Panc1 (cell line): ENCODE data around the gene CHRNB1. TPM values are rescaled to one million over a fixed set of nuclear protein-coding genes. Genes with fewer than 3 reads are reported as not detected.

Experiments used
- ATAC-seq: fragments of 200-7000 bp; cut with Tn5 transposase; 2 replicates; pipeline ENCODE4 v1.9.1; 2020; ENCODE audit warnings: mild to moderate bottlenecking, moderate library complexity
- BruUV-seq: library from RNA; stranded (reverse); fragments of 400-500 nt; replicated peaks from 2 replicates; lab custom pipeline; 2021; lab: Mats Ljungman, UMichigan
- CTCF ChIA-PET: fragments of 300-600 bp; sonication (Branson Sonifier 250); formaldehyde crosslinking; loops from one replicate; lab custom pipeline; 2022; ENCODE audit warnings: antibody characterized with exemption; lab: Charles Lee
- POLR2A ChIA-PET: fragments of 300-600 bp; sonication (Branson Sonifier 250); formaldehyde crosslinking; loops from one replicate; lab custom pipeline; 2022; ENCODE audit warnings: antibody characterized with exemption; lab: Charles Lee
- DNase-seq: peaks from one replicate; pipeline ENCODE4 v3.0.0-alpha.2; 2010; ENCODE audit warnings: low read depth, low spot score
- H3K27ac ChIP-seq: 2 replicates; pipeline ENCODE4 v1.5.1; 2011; ENCODE audit warnings: mild to moderate bottlenecking, low read length, inconsistent platforms
- H3K27me3 ChIP-seq: fragments of 200-500 bp; sonication (Bioruptor generic); 2 replicates; pipeline ENCODE4 v1.6.0; 2014; ENCODE audit warnings: low read length, inconsistent platforms; ENCODE audit not compliant: control insufficient read depth, insufficient read depth
- H3K36me3 ChIP-seq: fragments of 200-500 bp; sonication (Bioruptor generic); 2 replicates; pipeline ENCODE4 v1.5.1; 2014; ENCODE audit warnings: inconsistent platforms, mild to moderate bottlenecking, low read length, moderate library complexity; ENCODE audit not compliant: control insufficient read depth, insufficient read depth
- H3K4me1 ChIP-seq: 2 replicates; pipeline ENCODE4 v1.5.1; 2011; ENCODE audit warnings: inconsistent platforms, mild to moderate bottlenecking, low read length, moderate library complexity; ENCODE audit not compliant: control insufficient read depth, insufficient read depth
- H3K4me3 ChIP-seq, 2 experiments: 2 replicates each; pipeline ENCODE4 v1.5.1; 2011 to 2012; ENCODE audit warnings: low read depth in 2 of 2, low read length in 2 of 2, mild to moderate bottlenecking in 2 of 2, inconsistent platforms in 1 of 2, moderate library complexity in 1 of 2
- H3K9me3 ChIP-seq: fragments of 200-500 bp; sonication (Bioruptor generic); 2 replicates; pipeline ENCODE4 v1.5.1; 2014; ENCODE audit warnings: low read depth, mild to moderate bottlenecking, inconsistent platforms, low read length, moderate library complexity; ENCODE audit not compliant: control insufficient read depth, insufficient read depth
- POLR2AphosphoS5 ChIP-seq: IDR thresholded peaks from 2 replicates; pipeline ENCODE4 v1.6.1; 2012; ENCODE audit warnings: mild to moderate bottlenecking, low read depth, low read length, moderate library complexity
- SIN3A ChIP-seq: IDR thresholded peaks from 2 replicates; pipeline ENCODE4 v1.6.1; 2012; ENCODE audit warnings: low read depth, mild to moderate bottlenecking, low read length, moderate library complexity, borderline replicate concordance; ENCODE audit not compliant: insufficient read depth
- TCF7L2 ChIP-seq: IDR thresholded peaks from 2 replicates; pipeline ENCODE4 v1.6.1; 2011; ENCODE audit warnings: mild to moderate bottlenecking, low read depth, low read length, inconsistent platforms
- in situ Hi-C: cut with HindIII; loops from 2 replicates; pipeline ENCODE4 v1.10.0; 2016; ENCODE audit warnings: low sequenced_read_pairs, low pct_unique_long_range_greater_than_20kb
- intact Hi-C: fragments of 100-400 bp; cut with micrococcal nuclease; formaldehyde crosslinking; loops from one replicate; pipeline ENCODE4 v1.10.0; 2022; ENCODE audit not compliant: unreplicated experiment
- total RNA-seq: library from RNA; stranded (reverse); gene quantifications from one replicate; pipeline ENCODE4 v1.2.1, GENCODE V29; 2021; ENCODE audit not compliant: unreplicated experiment
- TF ChIP-seq, protein P1 (sequence below), 2 experiments: IDR thresholded peaks; 2 replicates each; pipeline ENCODE4 v1.6.1; 2011 to 2012; ENCODE audit warnings: low read depth in 2 of 2, control low read depth in 1 of 2, low read length in 1 of 2, mild to moderate bottlenecking in 1 of 2, moderate library complexity in 1 of 2; ENCODE audit not compliant: insufficient read depth in 1 of 2
- TF ChIP-seq, protein P2 (sequence below): fragments of 450-650 bp; IDR thresholded peaks from 2 replicates; pipeline ENCODE4 v1.5.1; 2017; ENCODE audit warnings: mild to moderate bottlenecking

CHRNB1 gene
- total RNA-seq, 1 experiment from 2014 or later, result 14.3 TPM

DNA sequence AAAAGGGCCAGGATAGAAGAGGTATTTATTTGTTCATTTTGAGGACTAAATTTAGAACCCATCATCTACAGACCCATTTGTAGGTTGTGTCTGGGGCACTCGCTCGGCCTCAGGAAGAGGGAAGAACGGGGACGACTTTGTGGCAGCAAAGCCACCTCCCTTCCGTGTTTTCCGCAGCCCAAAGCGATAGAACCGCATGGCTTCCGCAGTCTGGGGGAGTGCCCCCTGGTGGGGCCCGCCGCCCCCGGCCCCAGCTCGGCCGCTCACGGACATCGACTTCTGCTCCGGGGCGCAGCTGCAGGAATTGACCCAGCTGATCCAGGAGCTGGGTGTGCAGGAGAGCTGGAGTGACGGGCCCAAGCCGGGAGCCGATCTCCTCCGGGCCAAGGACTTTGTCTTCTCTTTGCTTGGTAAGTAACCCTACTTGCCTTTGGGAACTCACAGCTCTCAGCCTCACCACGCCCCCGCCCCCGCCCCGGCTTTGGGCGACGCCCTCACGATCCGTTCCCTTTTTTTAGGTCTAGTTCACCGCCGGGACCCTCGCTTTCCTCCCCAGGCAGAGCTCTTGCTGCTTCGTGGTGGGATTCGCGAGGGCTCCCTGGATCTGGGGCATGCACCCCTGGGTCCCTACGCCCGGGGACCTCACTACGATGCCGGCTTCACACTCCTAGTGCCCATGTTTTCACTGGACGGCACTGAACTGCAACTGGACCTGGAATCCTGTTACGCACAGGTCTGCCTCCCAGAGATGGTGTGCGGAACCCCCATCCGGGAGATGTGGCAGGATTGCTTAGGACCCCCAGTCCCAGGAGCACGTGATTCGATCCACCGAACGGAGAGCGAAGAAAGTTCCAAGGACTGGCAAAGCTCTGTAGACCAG is 8.9 kb upstream of the CHRNB1 start:
- ChIA-PET CTCF (interaction anchor here (1.3 to 1.9 kb wide), 2 partner anchors 19 to 80 kb away, joined by 5 to 11 read pairs; partner anchors contain the start of gene TMEM95), POLR2A (interaction anchor here (0.5 to 1.1 kb wide), 8 partner anchors 18 to 86 kb away, joined by 3 to 9 read pairs (median 4); partner anchors contain the start of gene TMEM256)
- H3K9me3 ChIP-seq, result no peaks in the 10 kb centered on the region
- peak overlapping the region; percentile 64 to 80 for H3K4me3 ChIP-seq
- H3K27ac ChIP-seq, result peak overlapping the region; percentile 77
- peaks cover 9% of the 10 kb centered on the region for H3K4me1 ChIP-seq
- H3K27me3 ChIP-seq, result no peaks in the 10 kb centered on the region
- BruUV-seq, result TSS peak; percentile 96
- DNase-seq (no peak), ATAC-seq (peak; percentile 28)
- TF ChIP-seq, protein P1, sequence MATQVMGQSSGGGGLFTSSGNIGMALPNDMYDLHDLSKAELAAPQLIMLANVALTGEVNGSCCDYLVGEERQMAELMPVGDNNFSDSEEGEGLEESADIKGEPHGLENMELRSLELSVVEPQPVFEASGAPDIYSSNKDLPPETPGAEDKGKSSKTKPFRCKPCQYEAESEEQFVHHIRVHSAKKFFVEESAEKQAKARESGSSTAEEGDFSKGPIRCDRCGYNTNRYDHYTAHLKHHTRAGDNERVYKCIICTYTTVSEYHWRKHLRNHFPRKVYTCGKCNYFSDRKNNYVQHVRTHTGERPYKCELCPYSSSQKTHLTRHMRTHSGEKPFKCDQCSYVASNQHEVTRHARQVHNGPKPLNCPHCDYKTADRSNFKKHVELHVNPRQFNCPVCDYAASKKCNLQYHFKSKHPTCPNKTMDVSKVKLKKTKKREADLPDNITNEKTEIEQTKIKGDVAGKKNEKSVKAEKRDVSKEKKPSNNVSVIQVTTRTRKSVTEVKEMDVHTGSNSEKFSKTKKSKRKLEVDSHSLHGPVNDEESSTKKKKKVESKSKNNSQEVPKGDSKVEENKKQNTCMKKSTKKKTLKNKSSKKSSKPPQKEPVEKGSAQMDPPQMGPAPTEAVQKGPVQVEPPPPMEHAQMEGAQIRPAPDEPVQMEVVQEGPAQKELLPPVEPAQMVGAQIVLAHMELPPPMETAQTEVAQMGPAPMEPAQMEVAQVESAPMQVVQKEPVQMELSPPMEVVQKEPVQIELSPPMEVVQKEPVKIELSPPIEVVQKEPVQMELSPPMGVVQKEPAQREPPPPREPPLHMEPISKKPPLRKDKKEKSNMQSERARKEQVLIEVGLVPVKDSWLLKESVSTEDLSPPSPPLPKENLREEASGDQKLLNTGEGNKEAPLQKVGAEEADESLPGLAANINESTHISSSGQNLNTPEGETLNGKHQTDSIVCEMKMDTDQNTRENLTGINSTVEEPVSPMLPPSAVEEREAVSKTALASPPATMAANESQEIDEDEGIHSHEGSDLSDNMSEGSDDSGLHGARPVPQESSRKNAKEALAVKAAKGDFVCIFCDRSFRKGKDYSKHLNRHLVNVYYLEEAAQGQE (IDR thresholded peaks at IDR 0.05; ENCODE audit: insufficient read depth in 1 of 2, low read depth in 2 of 2, low read length in 1 of 2), result no peak
- TF ChIP-seq TCF7L2 (no peak), POLR2AphosphoS5 (no peak), SIN3A (peak; percentile 54; the same call in 1 of the 2 replicates)
- TF ChIP-seq, protein P2, sequence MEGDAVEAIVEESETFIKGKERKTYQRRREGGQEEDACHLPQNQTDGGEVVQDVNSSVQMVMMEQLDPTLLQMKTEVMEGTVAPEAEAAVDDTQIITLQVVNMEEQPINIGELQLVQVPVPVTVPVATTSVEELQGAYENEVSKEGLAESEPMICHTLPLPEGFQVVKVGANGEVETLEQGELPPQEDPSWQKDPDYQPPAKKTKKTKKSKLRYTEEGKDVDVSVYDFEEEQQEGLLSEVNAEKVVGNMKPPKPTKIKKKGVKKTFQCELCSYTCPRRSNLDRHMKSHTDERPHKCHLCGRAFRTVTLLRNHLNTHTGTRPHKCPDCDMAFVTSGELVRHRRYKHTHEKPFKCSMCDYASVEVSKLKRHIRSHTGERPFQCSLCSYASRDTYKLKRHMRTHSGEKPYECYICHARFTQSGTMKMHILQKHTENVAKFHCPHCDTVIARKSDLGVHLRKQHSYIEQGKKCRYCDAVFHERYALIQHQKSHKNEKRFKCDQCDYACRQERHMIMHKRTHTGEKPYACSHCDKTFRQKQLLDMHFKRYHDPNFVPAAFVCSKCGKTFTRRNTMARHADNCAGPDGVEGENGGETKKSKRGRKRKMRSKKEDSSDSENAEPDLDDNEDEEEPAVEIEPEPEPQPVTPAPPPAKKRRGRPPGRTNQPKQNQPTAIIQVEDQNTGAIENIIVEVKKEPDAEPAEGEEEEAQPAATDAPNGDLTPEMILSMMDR, result no peak
- in situ Hi-C loops, result no loop called here
- intact Hi-C loops, result loop anchor here (10.0 kb wide), 1 partner anchor 81 kb away; the partner anchor contains the start of genes KCTD11 and TMEM95
- H3K36me3 ChIP-seq, result no peaks in the 10 kb centered on the region

DNA sequence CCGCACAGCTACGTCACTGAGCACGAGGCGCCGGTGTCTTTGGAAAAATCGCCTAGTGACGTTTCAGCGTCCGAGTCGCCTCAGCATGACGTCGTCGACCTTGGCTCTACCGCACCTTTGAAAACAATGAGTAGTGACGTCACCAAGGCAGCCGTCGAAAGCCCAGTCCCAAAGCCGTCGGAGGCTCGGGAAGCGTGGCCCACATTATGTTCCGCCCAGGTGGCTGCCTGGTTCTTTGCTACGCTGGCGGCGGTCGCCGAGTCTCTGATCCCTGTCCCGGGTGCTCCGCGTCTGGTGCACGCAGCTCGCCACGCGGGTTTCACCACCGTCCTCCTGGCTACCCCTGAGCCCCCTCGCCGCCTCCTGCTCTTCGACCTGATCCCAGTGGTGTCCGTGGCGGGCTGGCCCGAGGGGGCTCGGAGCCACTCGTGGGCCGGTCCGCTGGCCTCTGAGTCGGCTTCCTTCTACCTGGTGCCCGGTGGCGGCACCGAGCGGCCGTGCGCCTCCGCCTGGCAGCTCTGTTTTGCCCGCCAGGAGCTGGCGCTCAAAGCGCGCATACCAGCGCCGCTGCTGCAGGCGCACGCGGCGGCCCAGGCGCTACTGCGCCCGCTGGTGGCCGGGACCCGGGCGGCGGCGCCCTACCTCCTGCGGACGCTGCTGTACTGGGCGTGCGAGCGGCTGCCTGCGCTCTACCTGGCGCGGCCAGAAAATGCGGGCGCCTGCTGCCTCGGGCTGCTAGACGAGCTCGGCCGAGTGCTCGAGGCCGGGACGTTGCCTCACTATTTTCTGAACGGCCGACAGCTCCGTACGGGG is 8.1 kb upstream of the CHRNB1 start:
- ATAC-seq (peak; percentile 83), DNase-seq (peak; percentile 91)
- no peaks in the 10 kb centered on the region for H3K27me3 ChIP-seq
- POLR2A ChIA-PET, result interaction anchor here (0.5 to 1.1 kb wide), 5 partner anchors 8 to 87 kb away, joined by 3 to 4 read pairs (median 4); partner anchors contain the start of gene CHRNB1
- peak; percentile 70; the same call in 1 of the 2 replicates for TF ChIP-seq SIN3A
- peak; percentile 69 for TF ChIP-seq TCF7L2
- peak; percentile 27; the same call in 1 of the 2 replicates for TF ChIP-seq POLR2AphosphoS5
- TF ChIP-seq, protein P2, result peak; percentile 99
- TF ChIP-seq, protein P1 (IDR thresholded peaks at IDR 0.05; ENCODE audit: insufficient read depth in 1 of 2, low read depth in 2 of 2, low read length in 1 of 2), result no peak
- H3K9me3 ChIP-seq, result no peaks in the 10 kb centered on the region
- no TSS peak for BruUV-seq
- peak overlapping the region; percentile 64 to 80 for H3K4me3 ChIP-seq
- intact Hi-C loops (loop anchor here (10.0 kb wide), 1 partner anchor 82 kb away; the partner anchor contains the start of genes KCTD11 and TMEM95), in situ Hi-C loops (no loop called here)
- no peaks in the 10 kb centered on the region for H3K36me3 ChIP-seq
- peak overlapping the region; percentile 77 for H3K27ac ChIP-seq
- CTCF ChIA-PET, result interaction anchor here (0.6 to 1.9 kb wide), 6 partner anchors 18 to 124 kb away, joined by 3 to 13 read pairs (median 4); partner anchors contain the start of gene TMEM95
- peaks cover 12% of the 10 kb centered on the region for H3K4me1 ChIP-seq
